NCI-H526 treated with DMSO at 0.1 percent for 48 hours (cell line): ENCODE data around the gene SEC11A.
"Not testable (repeated sequence)": the region's sequence is repeated elsewhere in the genome, so short reads cannot be mapped to it uniquely, and the experiment has no call there.

Experiments used
- DNase-seq: peaks from one replicate; lab custom pipeline; 2025; lab: John Stamatoyannopoulos, UW

SEC11A gene

GRCh38 chr15:84716036-84716732, at the start of gene SEC11A:
Gene SEC11A, minus strand, starts transcription at chr15:84716139. Its CDS starts 64 bp downstream, at chr15:84716075.
- peak; percentile 90 for DNase-seq

GRCh38 chr15:84765675-84766074, 49.7 kb upstream of the SEC11A start:
- DNase-seq, result no peak

GRCh38 chr15:84764989-84765388, 49.0 kb upstream of the SEC11A start:
- no peak for DNase-seq

- DNase-seq, result no peak
Observed at GRCh38 chr15:84764585-84764984, 48.6 kb upstream of the SEC11A start.

- DNase-seq, result no peak
Observed at GRCh38 chr15:84762840-84763572, 47.1 kb upstream of the SEC11A start.

GRCh38 chr15:84761607-84762131, 45.7 kb upstream of the SEC11A start:
- no peak for DNase-seq

GRCh38 chr15:84760219-84760618, 44.3 kb upstream of the SEC11A start:
- DNase-seq, result no peak

- no peak for DNase-seq
Observed at GRCh38 chr15:84759018-84759417, 43.1 kb upstream of the SEC11A start.

- DNase-seq, result no peak
Observed at GRCh38 chr15:84755736-84756527, 40.0 kb upstream of the SEC11A start.

GRCh38 chr15:84754889-84755288, 39.0 kb upstream of the SEC11A start:
- not testable (repeated sequence) for DNase-seq

GRCh38 chr15:84752700-84753099, 36.8 kb upstream of the SEC11A start:
- DNase-seq, result no peak

- DNase-seq, result no peak
Observed at GRCh38 chr15:84752195-84752594, 36.3 kb upstream of the SEC11A start.

GRCh38 chr15:84751721-84752120, 35.8 kb upstream of the SEC11A start:
- DNase-seq, result not testable (repeated sequence)

- DNase-seq, result no peak
Observed at GRCh38 chr15:84750583-84751092, 34.7 kb upstream of the SEC11A start.

GRCh38 chr15:84749111-84749991, 33.4 kb upstream of the SEC11A start:
- DNase-seq, result no peak

- peak; percentile 46 for DNase-seq
Observed at GRCh38 chr15:84748274-84749110, 32.6 kb upstream of the SEC11A start, which contains the start of gene ZNF592. Gene ZNF592, plus strand, starts transcription at chr15:84748592. Its CDS starts 34,084 bp downstream, at chr15:84782676.

GRCh38 chr15:84747416-84748273, 31.7 kb upstream of the SEC11A start:
- peak; percentile 55 for DNase-seq

- DNase-seq, result no peak
Observed at GRCh38 chr15:84741121-84741520, 25.2 kb upstream of the SEC11A start.

- no peak for DNase-seq
Observed at GRCh38 chr15:84740691-84741090, 24.8 kb upstream of the SEC11A start.
